22Rv1 (cell line): ENCODE results near the gene POLR2I.

Experiments
- H3K27ac ChIP-seq: fragments of 450-650 bp; 2 replicates; pipeline ENCODE4 v1.5.1; 2017
- CTCF ChIP-seq: fragments of 450-650 bp; IDR thresholded peaks from 2 replicates; pipeline ENCODE4 v1.5.1; 2017; ENCODE audit warnings: mild to moderate bottlenecking
- ZFX ChIP-seq: fragments of 450-650 bp; IDR thresholded peaks from 2 replicates; pipeline ENCODE4 v1.6.1; 2017; ENCODE audit warnings: antibody characterized with exemption, borderline replicate concordance

Gene POLR2I

DNA sequence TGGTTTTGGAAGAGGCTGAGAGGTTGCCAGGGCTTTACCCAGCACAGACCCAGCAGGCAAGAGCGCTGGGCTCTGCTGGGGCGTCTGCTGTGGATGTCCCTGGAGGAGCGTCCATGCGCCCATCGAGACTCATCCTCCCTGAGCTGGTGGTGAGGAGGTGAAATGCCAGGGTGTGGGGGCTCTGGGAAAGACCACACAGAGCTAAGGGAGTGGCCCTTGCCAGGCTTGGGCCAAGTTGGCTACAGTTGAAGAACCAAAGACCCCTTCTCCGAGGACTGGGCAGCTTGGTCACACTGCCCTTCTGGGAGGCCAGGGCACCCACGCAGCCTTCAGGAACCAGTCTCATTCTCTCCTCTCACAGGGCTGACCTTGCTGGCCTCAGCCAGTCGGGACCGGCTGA lies 28.3 kb downstream of the POLR2I start:
- no peak overlapping the region for H3K27ac ChIP-seq
- TF ChIP-seq ZFX (no peak), CTCF (no peak)

DNA sequence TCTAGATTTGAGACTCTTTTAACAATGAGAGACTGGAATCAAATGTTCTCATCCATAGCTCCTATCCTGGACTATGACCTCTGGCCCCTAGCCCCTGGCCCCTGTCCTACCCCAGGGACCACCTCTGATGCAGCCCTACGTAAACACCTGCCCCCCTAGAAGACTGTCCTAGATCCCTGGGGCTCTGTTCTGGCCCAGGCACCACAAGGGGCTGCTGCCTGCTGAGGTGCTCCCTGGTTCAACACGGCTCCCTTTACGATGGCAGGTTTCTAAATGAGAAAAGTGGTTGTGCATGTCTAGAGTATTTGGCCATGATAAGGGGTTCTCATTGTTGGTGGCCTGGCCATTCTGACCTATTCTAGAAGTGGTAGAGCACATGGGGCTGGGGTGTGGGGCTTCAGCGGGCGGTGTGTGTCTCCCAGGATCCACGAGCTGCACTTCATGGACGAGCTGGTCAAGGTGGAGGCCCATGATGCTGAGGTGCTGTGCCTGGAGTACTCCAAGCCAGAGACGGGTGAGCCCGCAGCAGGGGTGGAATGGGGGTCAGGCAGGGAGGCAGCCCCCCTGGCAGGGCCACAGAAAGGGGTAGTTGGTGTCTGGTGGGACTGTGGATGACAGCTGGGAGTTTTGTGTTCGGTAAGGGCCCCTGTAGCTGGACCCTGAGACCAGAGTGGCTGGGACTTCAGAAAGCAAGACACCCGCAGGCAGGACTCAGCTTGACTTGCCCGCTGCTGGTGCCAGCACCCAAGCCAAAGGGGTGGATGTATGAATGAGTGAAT lies 30.3 kb downstream of the POLR2I start:
- TF ChIP-seq CTCF, result no peak
- no peak for TF ChIP-seq ZFX
- no peak overlapping the region for H3K27ac ChIP-seq

- TF ChIP-seq ZFX (no peak), CTCF (no peak)
- no peak overlapping the region for H3K27ac ChIP-seq
Observed at GRCh38 chr19:36082916-36083315, 31.8 kb downstream of the POLR2I start.

GRCh38 chr19:36081894-36082293 lies 32.8 kb downstream of the POLR2I start:
- no peak overlapping the region for H3K27ac ChIP-seq
- TF ChIP-seq CTCF, result no peak
- no peak for TF ChIP-seq ZFX

- no peak overlapping the region for H3K27ac ChIP-seq
- TF ChIP-seq CTCF (no peak), ZFX (no peak)
Observed at GRCh38 chr19:36081385-36081784, 33.3 kb downstream of the POLR2I start.

DNA sequence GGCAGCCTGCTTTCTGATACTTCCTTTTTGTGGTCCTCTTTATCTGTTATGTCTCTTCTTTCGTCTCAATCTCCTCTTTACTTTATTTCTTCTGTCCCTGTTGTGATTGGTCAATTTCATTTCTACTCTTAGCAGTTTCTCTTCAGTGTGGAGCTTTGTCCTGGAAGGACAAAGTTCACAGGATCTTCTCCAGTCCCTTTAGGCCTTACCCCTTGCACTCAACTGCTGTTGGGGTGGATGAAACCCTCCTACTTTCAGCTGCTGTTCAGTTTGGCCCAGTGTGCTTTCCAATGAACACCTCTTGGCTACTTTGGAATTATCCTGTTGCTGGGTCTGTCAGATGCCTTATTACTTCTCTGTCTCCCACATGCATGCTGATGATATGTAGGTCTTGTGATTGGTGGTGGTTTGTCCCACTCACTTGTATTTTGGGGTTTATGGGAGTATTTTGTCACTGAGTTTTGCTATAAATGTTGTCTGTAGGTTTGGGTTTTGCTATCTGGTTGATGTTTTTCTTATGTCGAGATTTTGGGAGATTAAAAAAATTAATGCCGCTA lies 35.2 kb downstream of the POLR2I start:
- no peak overlapping the region for H3K27ac ChIP-seq
- TF ChIP-seq ZFX, result no peak
- TF ChIP-seq CTCF, result no peak

GRCh38 chr19:36073121-36073876 lies 41.4 kb downstream of the POLR2I start:
- TF ChIP-seq CTCF (no peak), ZFX (no peak)
- H3K27ac ChIP-seq, result no peak overlapping the region
